Duodenal mucosa (tissue), 2 donors: Measurements from ENCODE around the gene GNAL.

Experiments
- H3K27ac ChIP-seq: one replicate; pipeline ENCODE4 v1.7.0; 2013; ENCODE audit warnings: low read depth, low read length
- H3K27me3 ChIP-seq, 2 donors: one replicate each; pipeline ENCODE4 v1.7.0; 2013; ENCODE audit warnings: low read length in 2 of 2, control low read depth in 1 of 2; ENCODE audit not compliant: insufficient read depth in 2 of 2, control insufficient read depth in 1 of 2
- H3K36me3 ChIP-seq, 2 donors: one replicate each; pipeline ENCODE4 v1.7.0; 2013; ENCODE audit warnings: low read length in 2 of 2, control low read depth in 1 of 2; ENCODE audit not compliant: insufficient read depth in 2 of 2, control insufficient read depth in 1 of 2
- H3K4me1 ChIP-seq, 2 donors: one replicate each; pipeline ENCODE4 v1.7.0; 2013; ENCODE audit warnings: low read length in 2 of 2, control low read depth in 1 of 2; ENCODE audit not compliant: insufficient read depth in 2 of 2, control insufficient read depth in 1 of 2
- H3K4me3 ChIP-seq, 2 donors: one replicate each; pipeline ENCODE4 v1.7.0; 2013; ENCODE audit warnings: low read length in 2 of 2, low read depth in 1 of 2
- H3K9ac ChIP-seq, 2 donors: one replicate each; pipeline ENCODE4 v1.7.0; 2013; ENCODE audit warnings: low read length in 2 of 2, low read depth in 1 of 2
- H3K9me3 ChIP-seq, 2 donors: one replicate each; pipeline ENCODE4 v1.7.0; 2013; ENCODE audit warnings: low read length in 2 of 2, control low read depth in 1 of 2; ENCODE audit not compliant: control insufficient read depth in 1 of 2

The GNAL gene

DNA sequence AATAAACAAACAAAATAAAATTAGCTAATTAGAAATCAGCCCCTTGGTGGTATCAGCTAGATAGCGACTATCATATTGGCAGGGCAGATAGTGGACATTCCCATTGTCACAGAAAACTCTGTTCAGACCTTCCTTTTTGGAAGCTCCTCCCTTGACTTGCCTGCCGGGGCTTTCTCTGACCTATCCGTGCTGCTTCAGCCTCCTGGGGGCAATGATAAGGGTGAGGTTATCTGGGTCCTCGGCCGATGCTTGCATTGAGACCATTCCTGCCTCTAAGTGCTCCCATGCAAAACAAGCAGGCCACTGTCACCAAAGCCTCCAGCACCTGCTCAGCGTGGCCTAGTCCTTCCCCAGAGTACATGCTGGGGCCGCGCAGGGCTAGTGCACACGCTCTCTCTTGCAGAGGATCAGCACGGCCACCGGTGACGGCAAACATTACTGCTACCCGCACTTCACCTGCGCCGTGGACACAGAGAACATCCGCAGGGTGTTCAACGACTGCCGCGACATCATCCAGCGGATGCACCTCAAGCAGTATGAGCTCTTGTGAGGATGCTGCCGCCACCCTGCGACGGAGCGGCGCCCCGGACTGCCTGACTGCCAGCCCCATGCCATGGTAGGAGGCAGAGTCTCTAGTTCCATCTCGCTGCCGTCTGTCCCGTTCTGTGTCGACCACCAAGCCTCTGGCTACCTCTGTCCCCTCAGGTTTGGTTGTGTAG lies 191.7 kb downstream of the GNAL start:
- no peak overlapping the region for H3K9ac ChIP-seq

DNA sequence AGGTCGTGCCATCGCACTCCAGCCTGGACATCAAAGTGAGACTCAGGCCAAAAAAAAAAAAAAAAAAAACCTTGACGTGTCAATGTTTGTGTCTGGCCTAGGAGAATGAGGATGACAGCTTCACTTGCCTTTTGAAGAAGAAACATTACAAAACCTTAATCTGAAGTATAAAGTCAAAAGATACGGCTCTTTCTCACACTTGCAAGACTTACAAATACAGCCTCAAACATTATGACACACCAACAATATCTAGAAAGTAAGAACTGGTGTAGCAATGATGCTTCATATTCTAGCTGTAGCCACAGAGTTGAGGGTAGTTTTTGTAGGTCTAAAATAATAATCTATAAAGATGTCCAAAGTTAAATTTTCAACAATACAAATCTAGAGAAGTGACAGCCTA lies 193.6 kb downstream of the GNAL start:
- Histone ChIP-seq H3K36me3 (peaks cover 0 to 49% of the 10 kb centered on the region in 2 donors), H3K27me3 (no peaks in the 10 kb centered on the region), H3K9me3 (no peaks in the 10 kb centered on the region), H3K27ac (no peak overlapping the region), H3K4me3 (no peak overlapping the region), H3K9ac (no peak overlapping the region), H3K4me1 (peaks cover 8 to 9% of the 10 kb centered on the region in 2 donors)

More for the DNA sequence above, 191.7 kb downstream of the GNAL start:
- Histone ChIP-seq H3K36me3 (peaks cover 0 to 35% of the 10 kb centered on the region in 2 donors), H3K27me3 (no peaks in the 10 kb centered on the region), H3K4me3 (no peak overlapping the region), H3K27ac (no peak overlapping the region), H3K4me1 (peaks cover 8 to 9% of the 10 kb centered on the region in 2 donors), H3K9me3 (no peaks in the 10 kb centered on the region)

DNA sequence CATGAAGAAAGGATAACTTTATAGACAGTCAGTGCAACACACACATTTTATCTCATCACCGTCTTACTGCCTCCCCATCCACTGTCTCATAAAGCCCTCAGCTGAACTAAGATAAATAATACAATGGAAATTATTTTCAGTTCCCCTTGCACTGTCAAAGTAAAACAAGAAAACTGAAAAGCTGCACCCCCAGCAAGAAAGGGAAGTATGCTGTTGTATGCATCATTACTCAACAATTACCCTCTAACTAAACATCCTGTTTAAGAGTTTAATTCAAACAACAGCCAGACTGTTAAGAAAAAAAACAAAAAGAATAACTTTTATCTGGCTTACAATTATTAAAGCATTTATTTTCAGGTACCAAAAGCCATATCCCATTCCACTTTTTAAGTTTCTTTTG lies 194.1 kb downstream of the GNAL start:
- peaks cover 8 to 9% of the 10 kb centered on the region in 2 donors for H3K4me1 ChIP-seq
- no peaks in the 10 kb centered on the region for H3K27me3 ChIP-seq
- H3K4me3 ChIP-seq, result no peak overlapping the region
- no peak overlapping the region for H3K9ac ChIP-seq
- H3K27ac ChIP-seq, result no peak overlapping the region
- H3K36me3 ChIP-seq, result peaks cover 0 to 53% of the 10 kb centered on the region in 2 donors
- no peaks in the 10 kb centered on the region for H3K9me3 ChIP-seq

DNA sequence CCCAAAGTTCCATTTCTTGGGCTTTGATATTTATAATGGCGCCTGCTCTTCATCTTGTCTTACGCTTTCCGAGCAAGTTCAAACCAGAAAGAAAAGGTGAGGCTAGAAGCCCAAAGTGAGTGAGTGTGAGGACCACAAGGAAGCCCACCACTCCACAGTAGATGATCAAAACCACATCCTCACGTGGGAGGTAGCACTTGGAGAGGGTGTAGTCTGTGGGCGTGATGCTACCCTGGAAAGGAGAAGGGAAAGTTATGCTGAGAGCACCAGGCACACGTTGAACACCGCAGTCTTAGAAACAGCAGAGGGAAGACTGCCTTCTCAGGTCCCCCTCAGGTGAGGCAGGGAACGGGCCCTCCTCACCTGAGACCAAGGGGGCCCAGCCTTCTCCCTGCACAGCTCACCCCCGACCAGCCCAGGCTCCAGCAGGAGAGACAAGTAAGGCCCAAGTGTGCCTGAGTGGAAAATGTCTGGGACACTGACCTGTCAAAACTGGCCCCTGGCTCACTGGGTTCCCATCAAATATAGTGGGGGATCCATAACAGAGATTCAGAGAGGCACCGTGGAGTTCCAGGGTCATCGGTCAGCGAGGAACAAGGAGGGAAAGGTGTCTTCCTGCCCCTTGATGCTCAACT lies 195.4 kb downstream of the GNAL start:
- H3K36me3 ChIP-seq, result peaks cover 0 to 55% of the 10 kb centered on the region in 2 donors
- no peaks in the 10 kb centered on the region for H3K9me3 ChIP-seq
- H3K4me3 ChIP-seq, result no peak overlapping the region
- H3K27me3 ChIP-seq, result no peaks in the 10 kb centered on the region
- H3K27ac ChIP-seq, result no peak overlapping the region
- peaks cover 8 to 9% of the 10 kb centered on the region in 2 donors for H3K4me1 ChIP-seq
- H3K9ac ChIP-seq, result no peak overlapping the region

DNA sequence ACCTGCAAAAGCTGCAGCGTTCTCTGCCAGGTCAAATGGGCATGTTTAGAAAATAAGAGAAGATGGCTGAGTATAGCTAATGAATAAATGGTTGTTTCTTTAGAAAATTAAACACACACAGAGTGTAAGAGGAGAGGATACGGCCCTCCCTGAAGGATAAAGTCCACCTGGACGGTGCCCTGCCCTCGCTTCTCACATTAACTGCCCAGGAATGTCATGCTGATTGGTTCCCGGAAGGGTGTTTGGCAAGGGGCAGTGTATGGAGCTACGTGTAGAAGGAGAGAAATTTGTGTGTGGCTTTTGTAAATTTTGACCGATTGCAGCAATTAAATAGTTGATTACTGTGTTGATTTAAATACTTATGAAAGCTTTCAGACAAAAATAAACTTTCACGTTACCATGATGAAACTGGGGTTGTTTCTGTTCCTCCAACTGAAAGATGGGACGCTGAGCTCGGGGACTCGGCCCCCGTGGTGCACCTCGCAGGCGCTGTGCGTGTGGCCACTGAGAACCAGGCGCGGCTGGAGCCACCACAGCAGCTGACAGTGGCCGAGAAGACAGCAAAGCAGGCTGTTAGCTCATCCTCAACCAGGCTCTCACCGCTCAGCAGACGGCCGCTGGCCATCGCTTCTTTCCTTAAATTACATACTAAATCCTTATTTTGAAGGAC lies 196.3 kb downstream of the GNAL start:
- Histone ChIP-seq H3K36me3 (peaks cover 0 to 59% of the 10 kb centered on the region in 2 donors), H3K4me3 (no peak overlapping the region), H3K9me3 (no peaks in the 10 kb centered on the region), H3K9ac (no peak overlapping the region), H3K27ac (no peak overlapping the region), H3K27me3 (no peaks in the 10 kb centered on the region), H3K4me1 (peaks cover 8 to 9% of the 10 kb centered on the region in 2 donors)

DNA sequence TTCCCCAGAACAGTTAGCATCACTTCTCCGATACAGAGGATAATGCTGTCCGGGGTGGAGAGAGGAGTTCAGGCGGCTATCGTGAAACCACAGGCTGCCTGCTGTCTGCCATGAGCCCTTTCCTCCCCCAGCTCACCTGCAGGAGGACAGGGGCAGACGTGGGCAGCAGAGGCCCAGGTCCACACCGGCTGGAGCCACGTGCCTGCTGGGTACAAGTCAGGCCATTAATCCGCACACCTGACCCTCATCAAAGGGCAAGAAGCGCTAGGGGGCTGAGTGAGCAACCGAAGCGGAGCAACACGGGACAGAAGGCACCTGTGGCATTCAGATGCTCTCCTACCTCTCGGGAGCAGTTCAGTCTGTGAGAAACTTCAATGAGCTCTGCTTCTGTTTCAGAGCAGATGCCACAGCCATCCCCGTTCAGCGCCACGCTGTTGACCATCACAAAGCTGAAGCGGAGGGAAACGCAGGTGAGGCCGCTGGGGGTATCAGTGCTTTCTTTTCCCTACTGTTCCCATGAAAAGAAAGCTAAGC lies 197.6 kb downstream of the GNAL start:
- peaks cover 0 to 51% of the 10 kb centered on the region in 2 donors for H3K36me3 ChIP-seq
- H3K9me3 ChIP-seq, result no peaks in the 10 kb centered on the region
- H3K4me3 ChIP-seq, result no peak overlapping the region
- H3K27me3 ChIP-seq, result no peaks in the 10 kb centered on the region
- H3K9ac ChIP-seq, result no peak overlapping the region
- no peak overlapping the region for H3K27ac ChIP-seq
- peaks cover 8 to 9% of the 10 kb centered on the region in 2 donors for H3K4me1 ChIP-seq

DNA sequence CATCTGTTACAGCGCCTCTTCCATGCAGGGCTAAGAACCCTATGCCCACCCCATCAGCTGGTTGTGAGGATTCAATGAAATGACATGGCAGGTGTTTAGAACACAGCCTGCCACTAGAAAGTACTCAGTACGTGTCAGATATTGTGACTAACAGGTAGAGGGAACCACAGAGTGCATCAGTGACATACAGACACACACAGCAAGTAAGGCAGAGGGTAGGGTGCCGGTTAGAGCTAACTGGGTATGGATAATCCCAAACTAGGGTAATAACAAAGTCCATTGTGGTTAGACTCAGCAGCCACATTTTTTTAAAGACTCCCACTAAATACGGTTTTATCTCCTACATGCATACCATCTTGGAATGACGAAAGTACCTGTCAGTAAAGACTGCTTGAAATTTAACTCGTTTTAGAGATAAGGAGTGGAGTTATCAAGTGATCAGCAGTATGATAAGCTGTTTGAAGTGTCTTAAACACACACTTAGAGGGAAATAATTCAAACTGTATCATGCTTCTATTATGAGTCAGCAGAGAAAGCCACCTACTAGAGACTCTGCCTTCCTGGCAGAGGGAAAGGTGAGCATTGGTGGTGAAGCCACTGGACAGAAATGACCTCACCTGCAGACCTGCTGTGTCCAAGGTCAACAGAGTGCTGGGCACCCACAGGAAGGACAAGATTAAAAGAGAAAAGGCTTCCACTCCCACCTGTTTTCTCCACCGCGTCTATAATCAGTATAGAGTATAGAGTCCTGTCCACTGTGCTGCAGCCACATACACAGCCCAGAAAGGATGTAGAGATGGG lies 198.5 kb downstream of the GNAL start:
- no peak overlapping the region for H3K9ac ChIP-seq
- no peak overlapping the region for H3K4me3 ChIP-seq
- H3K4me1 ChIP-seq, result peaks cover 8 to 9% of the 10 kb centered on the region in 2 donors
- peaks cover 0 to 50% of the 10 kb centered on the region in 2 donors for H3K36me3 ChIP-seq
- H3K27ac ChIP-seq, result no peak overlapping the region
- no peaks in the 10 kb centered on the region for H3K9me3 ChIP-seq
- no peaks in the 10 kb centered on the region for H3K27me3 ChIP-seq

DNA sequence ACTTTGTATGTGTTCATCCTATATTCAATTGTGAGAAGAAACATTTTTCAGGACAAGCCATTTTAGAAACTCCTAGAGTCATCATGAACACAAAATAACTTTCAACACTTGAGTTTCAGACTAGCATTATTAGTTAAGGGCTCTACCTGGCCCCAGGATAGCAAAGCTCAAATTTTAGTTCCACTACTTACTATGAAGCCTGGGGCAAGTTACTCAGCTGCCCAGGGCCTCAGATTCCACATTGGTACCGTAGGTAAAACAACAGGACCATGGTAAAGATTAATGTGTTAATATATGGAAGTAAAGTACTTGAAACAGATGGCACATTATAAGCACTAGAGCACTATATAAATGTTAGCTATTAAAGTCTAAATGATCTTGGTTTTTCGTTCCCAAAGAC lies 199.7 kb downstream of the GNAL start:
- Histone ChIP-seq H3K9ac (no peak overlapping the region), H3K27me3 (no peaks in the 10 kb centered on the region), H3K9me3 (no peaks in the 10 kb centered on the region), H3K4me1 (peaks cover 8 to 9% of the 10 kb centered on the region in 2 donors), H3K4me3 (no peak overlapping the region), H3K36me3 (peaks cover 9 to 58% of the 10 kb centered on the region in 2 donors), H3K27ac (no peak overlapping the region)

DNA sequence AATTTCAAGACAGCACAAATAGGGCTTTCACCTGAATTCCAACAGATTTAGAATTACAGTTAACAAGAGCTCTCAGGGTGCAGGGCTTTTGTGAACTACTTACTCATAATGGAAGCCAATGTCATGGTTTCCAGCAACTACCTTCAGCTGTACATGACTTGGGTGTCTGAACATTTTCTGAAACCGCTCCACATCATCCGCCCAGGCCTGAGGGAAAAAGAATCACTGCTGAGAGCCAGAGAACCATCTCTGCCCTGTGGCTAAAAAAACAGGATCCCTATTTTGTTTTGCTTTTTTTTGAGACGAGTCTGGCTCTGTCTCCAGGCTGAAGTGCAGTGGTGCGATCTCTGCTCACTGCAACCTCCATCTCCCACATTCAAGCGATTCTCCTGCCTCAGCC lies 200.2 kb downstream of the GNAL start:
- no peak overlapping the region for H3K9ac ChIP-seq
- peaks cover 8 to 9% of the 10 kb centered on the region in 2 donors for H3K4me1 ChIP-seq
- H3K9me3 ChIP-seq, result no peaks in the 10 kb centered on the region
- no peak overlapping the region for H3K27ac ChIP-seq
- H3K4me3 ChIP-seq, result no peak overlapping the region
- peaks cover 10 to 53% of the 10 kb centered on the region in 2 donors for H3K36me3 ChIP-seq
- H3K27me3 ChIP-seq, result no peaks in the 10 kb centered on the region
